ENCODE results near the gene IL10. TPM values are rescaled to one million over a fixed set of nuclear protein-coding genes. Genes with fewer than 3 reads are reported as not detected.

The IL10 gene
- total RNA-seq, 4 donors from 2014 or later = 0.49 to 1.6 (median 1.0) TPM; not detected in 1

- WGBS = 94% methylated on average over 7 of the region's 11 CpGs
- Histone ChIP-seq H3K36me3 (peaks cover 69% of the 10 kb centered on the region), H3K9me3 (no peaks in the 10 kb centered on the region), H3K27ac (no peak overlapping the region), H3K4me1 (peaks cover 5% of the 10 kb centered on the region), H3K4me3 (no peak overlapping the region), H3K27me3 (no peaks in the 10 kb centered on the region)
- TF ChIP-seq EP300 (IDR thresholded peaks at IDR 0.05) (no peak), POLR2A (IDR thresholded peaks at IDR 0.05) (no peak), POLR2AphosphoS5 (IDR thresholded peaks at IDR 0.05) (no peak)
- TF ChIP-seq, protein P1, sequence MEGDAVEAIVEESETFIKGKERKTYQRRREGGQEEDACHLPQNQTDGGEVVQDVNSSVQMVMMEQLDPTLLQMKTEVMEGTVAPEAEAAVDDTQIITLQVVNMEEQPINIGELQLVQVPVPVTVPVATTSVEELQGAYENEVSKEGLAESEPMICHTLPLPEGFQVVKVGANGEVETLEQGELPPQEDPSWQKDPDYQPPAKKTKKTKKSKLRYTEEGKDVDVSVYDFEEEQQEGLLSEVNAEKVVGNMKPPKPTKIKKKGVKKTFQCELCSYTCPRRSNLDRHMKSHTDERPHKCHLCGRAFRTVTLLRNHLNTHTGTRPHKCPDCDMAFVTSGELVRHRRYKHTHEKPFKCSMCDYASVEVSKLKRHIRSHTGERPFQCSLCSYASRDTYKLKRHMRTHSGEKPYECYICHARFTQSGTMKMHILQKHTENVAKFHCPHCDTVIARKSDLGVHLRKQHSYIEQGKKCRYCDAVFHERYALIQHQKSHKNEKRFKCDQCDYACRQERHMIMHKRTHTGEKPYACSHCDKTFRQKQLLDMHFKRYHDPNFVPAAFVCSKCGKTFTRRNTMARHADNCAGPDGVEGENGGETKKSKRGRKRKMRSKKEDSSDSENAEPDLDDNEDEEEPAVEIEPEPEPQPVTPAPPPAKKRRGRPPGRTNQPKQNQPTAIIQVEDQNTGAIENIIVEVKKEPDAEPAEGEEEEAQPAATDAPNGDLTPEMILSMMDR (IDR thresholded peaks at IDR 0.05) = no peak
- DNase-seq (ENCODE audit: low spot score in 2 of 2) = no peak
Observed at GRCh38 chr1:206732992-206733391, 39.3 kb downstream of the IL10 start.

DNA sequence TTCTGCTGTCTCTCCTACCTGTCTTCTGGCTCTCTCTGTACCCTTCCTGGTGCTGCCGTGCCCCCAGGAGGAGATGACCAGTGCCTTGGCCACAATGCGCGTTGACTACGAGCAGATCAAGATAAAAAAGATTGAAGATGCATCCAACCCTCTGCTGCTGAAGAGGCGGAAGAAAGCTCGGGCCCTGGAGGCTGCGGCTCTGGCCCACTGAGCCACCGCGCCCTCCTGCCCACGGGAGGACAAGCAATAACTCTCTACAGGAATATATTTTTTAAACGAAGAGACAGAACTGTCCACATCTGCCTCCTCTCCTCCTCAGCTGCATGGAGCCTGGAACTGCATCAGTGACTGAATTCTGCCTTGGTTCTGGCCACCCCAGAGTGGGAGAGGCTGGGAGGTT lies 39.8 kb downstream of the IL10 start:
- peaks cover 7% of the 10 kb centered on the region for H3K4me1 ChIP-seq
- peaks cover 69% of the 10 kb centered on the region for H3K36me3 ChIP-seq
- H3K9me3 ChIP-seq = no peaks in the 10 kb centered on the region
- H3K27ac ChIP-seq = no peak overlapping the region
- no peaks in the 10 kb centered on the region for H3K27me3 ChIP-seq
- TF ChIP-seq POLR2AphosphoS5 (IDR thresholded peaks at IDR 0.05) = no peak
- TF ChIP-seq, protein P1 (IDR thresholded peaks at IDR 0.05) = no peak
- TF ChIP-seq POLR2A (IDR thresholded peaks at IDR 0.05) = no peak
- no peak for TF ChIP-seq EP300 (IDR thresholded peaks at IDR 0.05)
- no peak for DNase-seq (ENCODE audit: low spot score in 2 of 2)
- no peak overlapping the region for H3K4me3 ChIP-seq
- 91% methylated on average over 11 of the region's 11 CpGs for WGBS

GRCh38 chr1:206729507-206729906 lies 42.8 kb downstream of the IL10 start:
- WGBS = 100% methylated on average over 3 of the region's 3 CpGs
- peaks cover 56% of the 10 kb centered on the region for H3K36me3 ChIP-seq
- no peak for DNase-seq (ENCODE audit: low spot score in 2 of 2)
- no peaks in the 10 kb centered on the region for H3K27me3 ChIP-seq
- no peak overlapping the region for H3K27ac ChIP-seq
- H3K9me3 ChIP-seq = no peaks in the 10 kb centered on the region
- no peak overlapping the region for H3K4me3 ChIP-seq
- no peak for TF ChIP-seq POLR2AphosphoS5 (IDR thresholded peaks at IDR 0.05)
- TF ChIP-seq, protein P1 (IDR thresholded peaks at IDR 0.05) = no peak
- TF ChIP-seq EP300 (IDR thresholded peaks at IDR 0.05) = no peak
- no peak for TF ChIP-seq POLR2A (IDR thresholded peaks at IDR 0.05)
- H3K4me1 ChIP-seq = peaks cover 27% of the 10 kb centered on the region

DNA sequence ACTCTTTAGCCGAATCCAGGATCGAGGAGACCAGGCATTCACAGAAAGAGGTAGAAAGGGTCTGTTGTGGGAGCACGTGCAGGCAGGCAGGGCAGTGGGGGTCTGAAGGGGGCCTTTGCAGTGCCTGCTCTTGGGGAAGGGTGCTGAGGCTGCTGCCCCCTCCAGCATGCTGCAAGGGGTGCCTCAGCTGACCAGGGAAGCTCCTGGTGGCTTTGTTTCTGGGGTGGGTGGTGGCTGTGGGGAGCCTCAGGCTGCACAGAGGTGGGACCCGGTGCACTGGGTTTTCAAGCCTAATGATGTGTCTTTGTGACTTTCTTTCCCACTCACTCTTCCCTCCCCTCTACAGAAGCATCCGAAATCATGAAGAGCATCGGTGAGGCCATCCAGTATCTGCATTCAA lies 43.2 kb downstream of the IL10 start:
- peaks cover 55% of the 10 kb centered on the region for H3K36me3 ChIP-seq
- TF ChIP-seq POLR2A (IDR thresholded peaks at IDR 0.05) (no peak), POLR2AphosphoS5 (IDR thresholded peaks at IDR 0.05) (no peak), EP300 (IDR thresholded peaks at IDR 0.05) (no peak)
- TF ChIP-seq, protein P1 (IDR thresholded peaks at IDR 0.05) = no peak

GRCh38 chr1:206728697-206728987 lies 43.7 kb downstream of the IL10 start:
- no peak for TF ChIP-seq EP300 (IDR thresholded peaks at IDR 0.05)
- no peak for TF ChIP-seq POLR2A (IDR thresholded peaks at IDR 0.05)
- TF ChIP-seq, protein P1 (IDR thresholded peaks at IDR 0.05) = no peak
- no peak for TF ChIP-seq POLR2AphosphoS5 (IDR thresholded peaks at IDR 0.05)
- no CpG with 5 or more reads among the region's 9 CpGs for WGBS
- DNase-seq (ENCODE audit: low spot score in 2 of 2) = no peak
- Histone ChIP-seq H3K4me1 (peaks cover 36% of the 10 kb centered on the region), H3K9me3 (no peaks in the 10 kb centered on the region), H3K27me3 (no peaks in the 10 kb centered on the region), H3K36me3 (peaks cover 51% of the 10 kb centered on the region), H3K4me3 (no peak overlapping the region), H3K27ac (no peak overlapping the region)

More for the DNA sequence above, 43.2 kb downstream of the IL10 start:
- 95% methylated on average over 3 of the region's 6 CpGs for WGBS
- no peak overlapping the region for H3K27ac ChIP-seq
- H3K4me1 ChIP-seq = peaks cover 32% of the 10 kb centered on the region
- no peak overlapping the region for H3K4me3 ChIP-seq
- no peak for DNase-seq (ENCODE audit: low spot score in 2 of 2)
- no peaks in the 10 kb centered on the region for H3K9me3 ChIP-seq
- H3K27me3 ChIP-seq = no peaks in the 10 kb centered on the region

All from suprapubic skin (tissue), 4 donors.